PFSK-1 (cell line): ENCODE data around the gene BLZF1.

ENCODE experiments used
- FOXP2 ChIP-seq: optimal IDR thresholded peaks from 2 replicates; pipeline ENCODE3; 2011; ENCODE audit warnings: borderline replicate concordance, control low read depth, inconsistent platforms; ENCODE audit not compliant: insufficient read depth; ENCODE audit errors: extremely low read length, extremely low read depth
- POLR2AphosphoS5 ChIP-seq: IDR thresholded peaks from 2 replicates; pipeline ENCODE4 v1.6.1; 2012; ENCODE audit warnings: low read depth, mild to moderate bottlenecking, control low read depth, low read length, moderate library complexity
- SIN3A ChIP-seq: IDR thresholded peaks from 2 replicates; pipeline ENCODE4 v1.6.1; 2012; ENCODE audit warnings: mild to moderate bottlenecking, low read length, moderate library complexity, borderline replicate concordance; ENCODE audit not compliant: insufficient read depth
- TAF1 ChIP-seq: IDR thresholded peaks from 2 replicates; pipeline ENCODE4 v1.6.1; 2012; ENCODE audit warnings: low read length, control low read depth, borderline replicate concordance; ENCODE audit not compliant: insufficient read depth
- TF ChIP-seq, protein P1 (sequence below), 2 experiments: IDR thresholded peaks; 2 replicates each; pipeline versions ENCODE4 v1.6.1 to v1.8.0; 2011 to 2012; ENCODE audit warnings: low read depth in 2 of 2, low read length in 2 of 2, control low read depth in 1 of 2, inconsistent platforms in 1 of 2, mild to moderate bottlenecking in 1 of 2, moderate library complexity in 1 of 2; ENCODE audit not compliant: insufficient read depth in 1 of 2

The BLZF1 gene

DNA sequence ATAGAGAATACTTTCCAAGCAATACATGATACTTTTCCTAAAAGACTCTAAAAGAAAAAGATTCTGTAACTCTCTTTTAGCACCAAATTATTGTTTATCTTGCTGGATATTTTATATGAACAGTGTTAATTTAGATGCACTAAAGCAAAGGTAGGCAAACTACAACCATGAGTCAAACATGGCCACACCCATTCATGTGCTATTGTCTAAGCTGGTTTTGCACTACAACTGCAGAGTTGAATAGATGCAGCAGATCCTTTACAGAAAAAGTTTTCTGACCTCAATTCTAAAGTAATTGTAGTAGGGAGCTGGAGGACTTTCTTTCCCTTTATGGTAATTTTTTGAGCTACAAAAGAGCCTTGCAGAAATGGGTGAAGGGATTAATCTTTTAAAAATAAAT lies 19.4 kb downstream of the BLZF1 start:
- TF ChIP-seq FOXP2 (no peak), TAF1 (no peak), POLR2AphosphoS5 (no peak), SIN3A (no peak)
- TF ChIP-seq, protein P1, sequence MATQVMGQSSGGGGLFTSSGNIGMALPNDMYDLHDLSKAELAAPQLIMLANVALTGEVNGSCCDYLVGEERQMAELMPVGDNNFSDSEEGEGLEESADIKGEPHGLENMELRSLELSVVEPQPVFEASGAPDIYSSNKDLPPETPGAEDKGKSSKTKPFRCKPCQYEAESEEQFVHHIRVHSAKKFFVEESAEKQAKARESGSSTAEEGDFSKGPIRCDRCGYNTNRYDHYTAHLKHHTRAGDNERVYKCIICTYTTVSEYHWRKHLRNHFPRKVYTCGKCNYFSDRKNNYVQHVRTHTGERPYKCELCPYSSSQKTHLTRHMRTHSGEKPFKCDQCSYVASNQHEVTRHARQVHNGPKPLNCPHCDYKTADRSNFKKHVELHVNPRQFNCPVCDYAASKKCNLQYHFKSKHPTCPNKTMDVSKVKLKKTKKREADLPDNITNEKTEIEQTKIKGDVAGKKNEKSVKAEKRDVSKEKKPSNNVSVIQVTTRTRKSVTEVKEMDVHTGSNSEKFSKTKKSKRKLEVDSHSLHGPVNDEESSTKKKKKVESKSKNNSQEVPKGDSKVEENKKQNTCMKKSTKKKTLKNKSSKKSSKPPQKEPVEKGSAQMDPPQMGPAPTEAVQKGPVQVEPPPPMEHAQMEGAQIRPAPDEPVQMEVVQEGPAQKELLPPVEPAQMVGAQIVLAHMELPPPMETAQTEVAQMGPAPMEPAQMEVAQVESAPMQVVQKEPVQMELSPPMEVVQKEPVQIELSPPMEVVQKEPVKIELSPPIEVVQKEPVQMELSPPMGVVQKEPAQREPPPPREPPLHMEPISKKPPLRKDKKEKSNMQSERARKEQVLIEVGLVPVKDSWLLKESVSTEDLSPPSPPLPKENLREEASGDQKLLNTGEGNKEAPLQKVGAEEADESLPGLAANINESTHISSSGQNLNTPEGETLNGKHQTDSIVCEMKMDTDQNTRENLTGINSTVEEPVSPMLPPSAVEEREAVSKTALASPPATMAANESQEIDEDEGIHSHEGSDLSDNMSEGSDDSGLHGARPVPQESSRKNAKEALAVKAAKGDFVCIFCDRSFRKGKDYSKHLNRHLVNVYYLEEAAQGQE (IDR thresholded peaks at IDR 0.05; ENCODE audit: insufficient read depth in 1 of 2, low read depth in 2 of 2, low read length in 2 of 2): no peak

DNA sequence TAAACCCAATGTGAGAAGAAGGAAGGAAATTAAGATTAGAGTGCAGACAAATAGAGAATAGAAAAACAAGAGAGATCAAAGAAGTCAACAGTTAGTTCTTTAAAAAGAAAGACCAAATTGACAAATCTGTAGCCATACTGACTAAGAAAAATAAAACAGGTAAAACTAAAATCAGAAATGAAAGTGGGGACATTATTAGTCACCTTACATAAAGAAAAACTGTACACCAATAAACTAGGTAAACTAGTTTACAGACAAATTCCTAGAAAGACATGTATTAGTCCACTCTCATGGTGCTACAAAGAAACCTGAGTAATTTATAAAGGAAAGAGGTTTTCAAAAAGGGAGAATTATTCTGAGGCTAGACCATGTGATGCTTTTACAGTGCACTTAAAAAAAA lies 22.3 kb downstream of the BLZF1 start:
- TF ChIP-seq, protein P1 (IDR thresholded peaks at IDR 0.05; ENCODE audit: insufficient read depth in 1 of 2, low read depth in 2 of 2, low read length in 2 of 2): no peak
- TF ChIP-seq TAF1 (no peak), POLR2AphosphoS5 (no peak), FOXP2 (no peak), SIN3A (no peak)

DNA sequence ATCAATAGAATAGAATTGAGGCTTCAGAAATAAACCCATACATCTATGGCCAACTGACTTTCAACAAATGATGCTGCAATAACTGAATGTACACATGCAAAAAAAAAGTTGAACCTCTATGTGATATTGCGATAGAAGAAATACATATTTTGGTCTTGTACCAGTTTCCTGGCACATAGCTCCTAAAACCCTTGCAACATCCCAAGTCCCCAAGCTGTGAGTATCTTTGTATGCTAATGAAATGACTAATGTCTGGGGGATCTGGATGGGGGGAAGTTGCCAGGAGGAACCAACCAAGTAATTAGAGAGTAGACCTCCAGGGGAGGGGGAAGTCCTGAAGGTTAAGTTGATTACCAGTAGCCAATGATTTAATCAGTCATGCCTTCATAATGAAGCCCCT lies 24.4 kb downstream of the BLZF1 start:
- TF ChIP-seq FOXP2 (no peak), POLR2AphosphoS5 (no peak), SIN3A (no peak), TAF1 (no peak)
- TF ChIP-seq, protein P1 (IDR thresholded peaks at IDR 0.05; ENCODE audit: insufficient read depth in 1 of 2, low read depth in 2 of 2, low read length in 2 of 2): no peak

DNA sequence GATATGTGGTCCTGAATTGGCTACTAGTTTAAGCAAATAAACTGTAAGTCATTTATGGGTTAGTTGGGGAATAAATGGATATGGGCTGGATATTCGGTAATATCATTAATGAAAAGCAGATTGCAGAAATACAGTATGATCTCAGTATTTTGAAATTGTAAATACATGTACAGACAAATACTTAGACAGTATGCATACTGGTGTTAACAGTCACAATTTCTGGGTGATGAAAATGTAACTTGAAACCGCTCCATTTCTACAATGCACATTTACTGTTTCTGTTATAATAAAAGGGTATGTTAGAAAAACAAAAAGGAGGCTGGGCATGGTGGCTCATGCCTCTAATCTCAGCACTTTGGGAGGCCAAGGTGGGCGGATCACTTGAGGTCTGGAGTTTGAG lies 28.0 kb downstream of the BLZF1 start:
- TF ChIP-seq TAF1 (no peak), FOXP2 (no peak)

DNA sequence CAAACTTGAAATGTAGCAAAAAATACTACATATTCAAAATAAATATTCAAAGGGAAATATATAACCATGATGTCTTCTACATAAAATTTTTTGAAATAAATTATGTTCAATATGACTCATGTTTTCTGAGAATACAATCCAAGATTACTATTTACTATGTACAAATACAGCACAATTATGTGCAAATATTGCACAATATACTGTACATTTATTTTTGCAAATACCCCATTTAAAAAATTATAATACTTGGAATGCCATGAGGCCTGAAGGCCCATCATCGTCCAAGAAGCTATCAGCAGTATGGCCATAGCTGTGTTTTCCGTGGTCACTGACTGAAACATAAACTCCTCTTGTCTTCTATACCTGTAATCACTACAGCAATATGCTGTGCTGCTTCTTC lies 47.0 kb downstream of the BLZF1 start:
- no peak for TF ChIP-seq SIN3A
- no peak for TF ChIP-seq POLR2AphosphoS5
- TF ChIP-seq FOXP2: no peak
- TF ChIP-seq, protein P1 (IDR thresholded peaks at IDR 0.05; ENCODE audit: insufficient read depth in 1 of 2, low read depth in 2 of 2, low read length in 2 of 2): no peak
- TF ChIP-seq TAF1: no peak
